ENCODE results near the gene ELMO1.

GRCh38 chr7:37410305-37411229 lies 38.1 kb downstream of the ELMO1 start:
- TF ChIP-seq CTCF (IDR thresholded peaks at IDR 0.05) = no peak
- TF ChIP-seq ZFX (IDR thresholded peaks at IDR 0.05; ENCODE audit: borderline replicate concordance) = no peak

Data from 22Rv1 (cell line).